ENCODE results near the gene HMG20A.

Gene HMG20A

GRCh38 chr15:77515613-77516012 lies 94.9 kb downstream of the HMG20A start:
- no peak for DNase-seq (ENCODE audit: low read depth in 1 of 2, low spot score in 1 of 2)

GRCh38 chr15:77516076-77516475 lies 95.4 kb downstream of the HMG20A start:
- DNase-seq (ENCODE audit: low read depth in 1 of 2, low spot score in 1 of 2): no peak

- no peak for DNase-seq (ENCODE audit: low read depth in 1 of 2, low spot score in 1 of 2)
Measured at GRCh38 chr15:77516786-77517185, 96.1 kb downstream of the HMG20A start.

GRCh38 chr15:77517579-77517978 lies 96.9 kb downstream of the HMG20A start:
- no peak for DNase-seq (ENCODE audit: low read depth in 1 of 2, low spot score in 1 of 2)

GRCh38 chr15:77518458-77518857 lies 97.8 kb downstream of the HMG20A start:
- no peak for DNase-seq (ENCODE audit: low read depth in 1 of 2, low spot score in 1 of 2)

- no peak for DNase-seq (ENCODE audit: low read depth in 1 of 2, low spot score in 1 of 2)
Measured at GRCh38 chr15:77519540-77519939, 98.9 kb downstream of the HMG20A start.

GRCh38 chr15:77521206-77521605 lies 100.5 kb downstream of the HMG20A start:
- no peak for DNase-seq (ENCODE audit: low read depth in 1 of 2, low spot score in 1 of 2)

- no peak for DNase-seq (ENCODE audit: low read depth in 1 of 2, low spot score in 1 of 2)
Measured at GRCh38 chr15:77525400-77525811, 104.7 kb downstream of the HMG20A start.

- no peak for DNase-seq (ENCODE audit: low read depth in 1 of 2, low spot score in 1 of 2)
Measured at GRCh38 chr15:77525907-77526594, 105.4 kb downstream of the HMG20A start.

- DNase-seq (ENCODE audit: low read depth in 1 of 2, low spot score in 1 of 2): no peak
Measured at GRCh38 chr15:77526595-77527163, 106.0 kb downstream of the HMG20A start.

- DNase-seq (ENCODE audit: low read depth in 1 of 2, low spot score in 1 of 2): no peak
Measured at GRCh38 chr15:77527164-77527778, 106.6 kb downstream of the HMG20A start.

GRCh38 chr15:77527831-77528231 lies 107.1 kb downstream of the HMG20A start:
- no peak for DNase-seq (ENCODE audit: low read depth in 1 of 2, low spot score in 1 of 2)

- no peak for DNase-seq (ENCODE audit: low read depth in 1 of 2, low spot score in 1 of 2)
Measured at GRCh38 chr15:77528290-77528967, 107.7 kb downstream of the HMG20A start.

GRCh38 chr15:77528968-77529319 lies 108.3 kb downstream of the HMG20A start:
- no peak for DNase-seq (ENCODE audit: low read depth in 1 of 2, low spot score in 1 of 2)

- DNase-seq (ENCODE audit: low read depth in 1 of 2, low spot score in 1 of 2): no peak
Measured at GRCh38 chr15:77529394-77530159, 108.9 kb downstream of the HMG20A start.

- DNase-seq (ENCODE audit: low read depth in 1 of 2, low spot score in 1 of 2): no peak
Measured at GRCh38 chr15:77530576-77530975, 109.9 kb downstream of the HMG20A start.

GRCh38 chr15:77531191-77532000 lies 110.7 kb downstream of the HMG20A start:
- no peak for DNase-seq (ENCODE audit: low read depth in 1 of 2, low spot score in 1 of 2)

- no peak for DNase-seq (ENCODE audit: low read depth in 1 of 2, low spot score in 1 of 2)
Measured at GRCh38 chr15:77532067-77532710, 111.5 kb downstream of the HMG20A start.

- DNase-seq (ENCODE audit: low read depth in 1 of 2, low spot score in 1 of 2): no peak
Measured at GRCh38 chr15:77532846-77533245, 112.2 kb downstream of the HMG20A start.

Measured in activated CD4-positive, alpha-beta T cell treated with anti-CD3 and anti-CD28 coated beads, Interleukin-2, amount 50 U/mL, for 24 hours (primary cell).